Cerebellar cortex (tissue), 1 donor: Measurements from ENCODE around the gene RAB3C.
"Not testable (repeated sequence)": the region's sequence is repeated elsewhere in the genome, so short reads cannot be mapped to it uniquely, and the experiment has no call there.

ENCODE experiments used
- DNase-seq: peaks from one replicate; pipeline ENCODE4 v3.0.0-alpha.2; 2015; ENCODE audit warnings: low spot score

The RAB3C gene

GRCh38 chr5:58675341-58675740, 92.5 kb downstream of the RAB3C start:
- no peak for DNase-seq

GRCh38 chr5:58677650-58678049, 94.8 kb downstream of the RAB3C start:
- no peak for DNase-seq

DNA sequence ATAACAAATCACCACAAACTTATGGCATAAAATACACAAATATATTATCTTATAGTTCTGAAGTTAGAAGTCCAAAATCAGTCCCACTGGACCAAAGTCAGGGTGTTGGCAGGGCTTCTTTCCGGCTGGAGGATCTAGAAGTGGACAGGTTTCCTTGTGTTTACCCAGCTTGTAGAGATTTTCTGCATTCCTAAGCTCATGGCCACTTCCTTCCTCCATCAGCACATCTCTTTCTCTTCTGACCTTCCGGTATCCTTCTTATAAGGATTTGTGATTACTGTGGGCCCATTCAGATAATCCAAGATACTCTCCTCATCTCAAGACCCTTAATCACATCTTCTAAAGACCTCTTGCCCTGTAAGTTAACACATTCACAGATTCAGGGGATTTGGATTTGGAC, 97.6 kb downstream of the RAB3C start:
- no peak for DNase-seq

- DNase-seq, result no peak
Observed at GRCh38 chr5:58681943-58682342, 99.1 kb downstream of the RAB3C start.

DNA sequence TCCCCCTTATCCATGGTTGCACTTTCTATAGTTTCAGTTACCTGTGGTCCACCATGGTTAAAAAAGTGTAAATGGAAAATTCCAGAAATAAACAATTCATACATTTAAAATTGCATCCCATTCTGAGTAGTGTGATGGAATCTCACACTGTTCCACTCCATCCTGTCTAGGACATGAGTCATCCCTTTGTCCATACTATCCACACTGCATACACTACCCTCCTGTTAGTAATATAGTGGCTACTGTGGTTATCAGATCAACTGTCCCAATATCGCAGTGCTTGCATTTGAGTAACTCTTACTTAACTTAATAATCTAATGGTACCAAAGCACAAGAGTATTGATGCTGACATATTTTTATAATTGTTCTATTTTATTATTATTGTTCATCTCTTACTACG, 100.7 kb downstream of the RAB3C start:
- no peak for DNase-seq

DNA sequence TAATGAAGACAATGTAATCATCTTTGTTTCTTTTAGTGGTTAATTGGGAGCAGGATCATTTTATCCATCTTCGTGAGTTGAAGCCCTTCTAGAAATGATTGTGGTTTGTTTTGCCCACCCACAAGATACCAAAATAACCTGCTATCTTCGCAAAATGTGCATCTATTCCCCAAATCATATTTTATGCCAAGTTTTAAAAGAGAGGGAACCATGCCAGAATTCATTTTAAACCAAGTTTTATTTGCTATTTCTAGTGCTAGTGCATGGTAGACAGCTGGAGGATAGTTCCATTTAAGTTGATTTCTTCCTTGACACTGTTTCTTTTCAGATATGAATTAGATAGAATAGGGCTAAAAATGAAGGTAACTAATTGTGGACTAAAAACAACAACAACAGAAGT, 104.2 kb downstream of the RAB3C start:
- DNase-seq, result no peak

- DNase-seq, result no peak
Observed at GRCh38 chr5:58687595-58687994, 104.7 kb downstream of the RAB3C start.

DNA sequence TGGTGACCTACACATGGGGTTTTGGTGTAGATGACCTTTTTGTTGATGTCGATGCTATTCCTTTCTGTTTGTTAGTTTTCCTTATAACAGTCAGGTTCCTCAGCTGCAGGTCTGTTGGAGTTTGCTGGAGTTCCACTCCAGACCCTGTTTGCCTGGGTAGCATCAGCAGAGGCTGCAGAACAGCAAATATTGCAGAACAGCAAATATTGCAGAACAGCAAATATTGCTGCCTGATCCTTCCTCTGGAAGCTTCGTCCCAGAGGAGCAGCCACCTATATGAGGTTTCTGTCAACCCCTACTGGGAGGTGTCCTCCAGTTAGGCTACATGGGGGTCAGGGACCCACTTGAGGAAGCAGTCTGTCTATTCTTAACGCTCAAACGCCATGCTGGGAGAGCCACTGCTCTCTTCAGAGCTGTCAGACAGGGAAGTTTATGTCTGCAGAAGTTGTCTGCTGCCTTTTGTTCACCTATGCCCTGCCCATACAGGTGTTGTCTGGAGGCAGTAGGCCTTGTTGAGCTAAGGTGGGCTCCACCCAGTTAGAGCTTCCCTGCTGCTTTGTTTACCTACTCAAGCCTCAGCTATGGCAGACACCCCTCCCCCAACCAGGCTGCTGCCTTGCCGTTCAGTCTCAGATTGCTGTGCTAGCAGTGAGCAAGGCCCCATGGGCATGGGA, 116.3 kb downstream of the RAB3C start:
- DNase-seq, result not testable (repeated sequence)

- DNase-seq, result no peak
Observed at GRCh38 chr5:58699762-58700118, 116.9 kb downstream of the RAB3C start.

GRCh38 chr5:58703925-58704555, 121.2 kb downstream of the RAB3C start:
- no peak for DNase-seq

DNA sequence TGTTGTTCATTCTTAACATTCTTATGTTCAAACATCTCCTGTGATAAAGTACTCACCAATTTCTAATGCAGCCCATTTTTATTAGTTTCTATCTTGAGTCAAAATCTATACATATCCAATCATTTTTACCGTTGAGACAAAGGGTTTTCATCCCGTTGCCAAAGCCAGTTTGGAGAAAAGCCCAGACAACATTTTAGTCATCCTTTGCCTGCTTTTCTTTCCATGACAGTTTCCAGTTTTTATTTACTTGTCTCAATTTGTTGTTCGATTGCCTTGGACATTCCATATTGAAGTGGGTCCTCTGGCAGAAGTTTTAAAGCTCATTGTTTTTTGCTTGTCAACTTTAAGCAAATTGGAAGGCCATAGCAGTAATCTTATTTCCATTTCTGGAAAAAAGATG, 123.9 kb downstream of the RAB3C start:
- DNase-seq, result no peak

DNA sequence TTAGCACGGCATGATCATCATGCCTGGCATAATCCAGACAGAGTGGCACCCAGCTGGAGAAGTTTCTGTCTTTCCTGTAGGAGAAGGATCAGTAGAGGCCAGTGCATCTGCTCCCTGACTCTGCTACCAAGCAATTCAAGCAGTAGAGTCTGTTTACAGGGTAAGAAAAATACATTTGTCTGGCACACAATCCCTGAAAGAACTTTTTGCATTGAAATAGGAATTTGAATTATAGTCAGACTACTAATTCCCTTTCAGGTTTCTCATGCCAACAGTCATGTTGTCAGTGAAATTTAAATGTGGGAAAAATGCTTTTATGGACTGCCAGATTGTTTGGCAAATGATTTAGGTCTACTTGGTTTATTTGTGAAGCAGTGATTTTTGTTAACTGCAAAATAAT, 125.6 kb downstream of the RAB3C start:
- no peak for DNase-seq

DNA sequence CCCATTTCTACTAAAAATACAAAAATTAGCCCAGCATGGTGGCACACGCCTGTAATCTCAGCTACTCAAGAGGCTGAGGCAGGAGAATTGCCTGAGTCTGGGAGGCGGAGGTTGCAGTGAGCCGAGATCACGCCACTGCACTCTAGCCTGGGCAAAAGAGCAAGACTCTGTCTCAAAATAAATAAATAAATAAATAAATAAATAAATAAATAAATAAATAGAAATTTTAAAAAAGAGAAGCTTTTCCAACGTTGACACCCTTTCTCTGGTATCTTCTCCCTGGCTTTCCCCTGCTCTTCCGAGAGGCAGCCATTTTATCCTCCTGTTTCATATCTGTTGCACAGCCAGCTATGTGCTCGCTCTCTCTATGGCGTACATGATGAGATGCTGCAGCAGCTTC, 127.5 kb downstream of the RAB3C start:
- DNase-seq, result not testable (repeated sequence)

DNA sequence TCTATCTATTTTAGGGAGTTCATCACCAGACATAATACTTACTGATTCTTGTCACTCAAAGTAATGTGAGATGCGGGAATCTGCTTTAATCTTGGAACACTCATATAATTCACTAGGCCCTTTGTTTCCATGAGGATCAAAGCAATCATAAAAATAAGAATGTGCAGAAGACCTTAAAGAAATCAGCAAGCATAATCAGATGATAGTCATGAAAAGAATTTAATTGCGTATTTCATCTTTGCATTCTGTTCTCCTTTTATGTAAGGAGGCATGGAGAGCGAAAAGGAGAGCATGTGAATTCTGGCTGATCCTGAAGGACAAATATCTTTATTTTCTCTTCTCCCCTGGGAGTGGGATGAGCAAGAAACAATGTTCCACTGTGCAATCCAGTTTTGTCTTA, 128.0 kb downstream of the RAB3C start:
- no peak for DNase-seq

DNA sequence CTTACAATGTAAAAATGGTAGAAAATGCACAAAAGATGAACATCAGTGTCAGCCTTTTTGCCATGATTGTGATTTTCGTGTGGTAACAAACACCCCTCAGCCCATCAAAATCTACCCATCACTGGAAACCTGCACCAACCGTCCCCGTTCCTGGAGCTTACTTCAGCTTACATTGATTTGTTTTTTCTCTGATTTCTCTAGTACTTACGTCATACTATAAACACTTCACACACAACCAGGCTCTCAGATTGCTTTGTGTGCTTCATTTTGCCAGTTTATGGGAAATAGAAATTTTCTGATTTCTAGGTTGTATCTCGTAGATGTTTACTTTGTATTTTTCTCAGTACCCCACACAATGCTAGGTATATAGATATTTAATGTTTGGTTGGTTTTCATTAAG, 129.1 kb downstream of the RAB3C start:
- no peak for DNase-seq

GRCh38 chr5:58714046-58714445, 131.2 kb downstream of the RAB3C start:
- no peak for DNase-seq

DNA sequence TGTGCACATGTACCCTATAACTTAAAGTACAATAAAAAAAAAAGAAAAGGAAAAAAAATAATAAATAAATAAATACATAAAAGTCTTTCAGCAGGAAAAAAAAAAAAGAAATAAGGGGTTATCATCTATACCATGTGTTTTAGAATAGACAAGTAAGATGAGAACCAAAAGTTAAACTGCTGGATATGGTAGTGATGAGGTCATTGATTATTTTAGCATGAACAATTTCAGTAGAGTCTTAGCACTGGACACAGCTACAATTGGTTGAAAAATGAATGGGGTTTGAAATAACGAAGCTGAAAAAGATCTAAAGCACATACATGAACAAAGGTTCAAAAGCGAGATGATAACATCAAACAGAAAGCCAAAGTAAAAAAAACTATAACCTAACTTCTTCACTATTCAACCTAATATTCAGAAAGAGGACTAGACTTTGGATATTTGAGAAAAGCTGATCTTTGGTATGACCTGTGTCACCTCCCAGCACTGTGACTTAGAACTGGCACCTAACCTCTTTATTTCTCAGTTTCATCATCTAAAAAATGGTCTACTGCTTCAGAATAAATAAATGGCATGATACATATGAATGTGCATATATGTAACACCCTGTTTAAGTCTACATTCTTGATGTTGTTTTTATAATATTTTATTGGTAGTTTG, 133.3 kb downstream of the RAB3C start:
- no peak for DNase-seq

- no peak for DNase-seq
Observed at GRCh38 chr5:58716713-58717112, 133.8 kb downstream of the RAB3C start.

DNA sequence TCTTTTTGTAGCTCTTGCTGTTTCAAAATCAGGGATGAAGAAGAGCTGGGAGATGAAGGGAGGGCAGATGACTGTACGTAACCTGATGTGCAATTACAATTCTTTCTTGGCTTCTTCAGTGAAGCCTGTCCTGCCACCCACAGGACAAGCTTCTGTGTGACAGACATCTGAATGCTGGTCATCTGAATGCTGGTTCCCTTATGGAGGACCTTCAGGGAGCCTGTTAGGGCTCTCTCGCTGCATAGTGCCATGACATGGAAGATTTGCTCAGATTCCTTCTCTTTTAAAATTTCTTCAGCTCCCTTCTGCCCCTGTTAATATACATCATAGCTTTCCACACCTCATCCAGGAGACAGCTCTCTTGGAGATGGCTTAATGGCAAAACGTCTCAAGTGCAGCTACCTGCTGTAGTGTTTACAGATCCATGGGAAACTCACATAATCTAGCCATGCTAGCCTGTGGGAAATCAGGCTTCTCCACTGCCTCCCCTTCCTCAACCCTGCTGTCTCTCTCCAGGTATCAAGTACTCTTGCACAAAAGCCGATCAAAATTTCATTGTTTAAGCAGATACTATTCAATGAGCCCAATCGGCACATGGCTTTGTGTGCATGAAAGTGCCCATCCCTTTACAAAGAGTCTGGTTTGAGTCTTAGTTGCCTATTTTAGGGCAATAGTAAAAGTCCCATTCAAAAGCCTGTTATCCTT, 134.6 kb downstream of the RAB3C start:
- DNase-seq, result no peak

GRCh38 chr5:58718269-58718978, 135.5 kb downstream of the RAB3C start:
- DNase-seq, result no peak

GRCh38 chr5:58722160-58722559, 139.3 kb downstream of the RAB3C start:
- DNase-seq, result no peak

GRCh38 chr5:58724992-58725391, 142.1 kb downstream of the RAB3C start:
- no peak for DNase-seq
